SJCRH30 (cell line): ENCODE data around the gene DGKQ. TPM values are rescaled to one million over a fixed set of nuclear protein-coding genes. Genes with fewer than 3 reads are reported as not detected.

Experiments
- DNase-seq, 2 experiments: peaks; one replicate each; pipeline ENCODE4 v3.0.0-alpha.2; 2015 to 2020
- H3K27ac ChIP-seq: fragments of 250-450 bp; sonication (Bioruptor Pico); 2 replicates; pipeline ENCODE4 v1.5.1; 2020; ENCODE audit warnings: mild to moderate bottlenecking, moderate library complexity
- H3K27me3 ChIP-seq: fragments of 250-450 bp; sonication (Bioruptor Pico); 2 replicates; pipeline ENCODE4 v1.5.1; 2020; ENCODE audit warnings: mild to moderate bottlenecking, moderate library complexity
- H3K36me3 ChIP-seq: fragments of 250-450 bp; sonication (Bioruptor Pico); 2 replicates; pipeline ENCODE4 v1.5.1; 2020; ENCODE audit warnings: mild to moderate bottlenecking, moderate library complexity
- H3K4me1 ChIP-seq: fragments of 250-450 bp; sonication (Bioruptor Pico); 2 replicates; pipeline ENCODE4 v1.5.1; 2020; ENCODE audit warnings: mild to moderate bottlenecking, moderate library complexity
- H3K4me3 ChIP-seq: fragments of 250-450 bp; sonication (Bioruptor Pico); 2 replicates; pipeline ENCODE4 v1.5.1; 2020; ENCODE audit warnings: mild to moderate bottlenecking, moderate library complexity
- H3K9me3 ChIP-seq: fragments of 250-450 bp; sonication (Bioruptor Pico); replicated peaks from 2 replicates; pipeline ENCODE4 v1.5.1; 2020; ENCODE audit warnings: mild to moderate bottlenecking, moderate library complexity
- total RNA-seq: library from RNA; depleted of rRNA; stranded (reverse); fragments of >200 nt; shearing (Covaris generic); gene quantifications from 2 replicates; pipeline ENCODE4 v1.2.3, GENCODE V29; 2014; rRNA removed

The DGKQ gene
- 2.4 and 2.8 TPM in 2 replicates for total RNA-seq

DNA sequence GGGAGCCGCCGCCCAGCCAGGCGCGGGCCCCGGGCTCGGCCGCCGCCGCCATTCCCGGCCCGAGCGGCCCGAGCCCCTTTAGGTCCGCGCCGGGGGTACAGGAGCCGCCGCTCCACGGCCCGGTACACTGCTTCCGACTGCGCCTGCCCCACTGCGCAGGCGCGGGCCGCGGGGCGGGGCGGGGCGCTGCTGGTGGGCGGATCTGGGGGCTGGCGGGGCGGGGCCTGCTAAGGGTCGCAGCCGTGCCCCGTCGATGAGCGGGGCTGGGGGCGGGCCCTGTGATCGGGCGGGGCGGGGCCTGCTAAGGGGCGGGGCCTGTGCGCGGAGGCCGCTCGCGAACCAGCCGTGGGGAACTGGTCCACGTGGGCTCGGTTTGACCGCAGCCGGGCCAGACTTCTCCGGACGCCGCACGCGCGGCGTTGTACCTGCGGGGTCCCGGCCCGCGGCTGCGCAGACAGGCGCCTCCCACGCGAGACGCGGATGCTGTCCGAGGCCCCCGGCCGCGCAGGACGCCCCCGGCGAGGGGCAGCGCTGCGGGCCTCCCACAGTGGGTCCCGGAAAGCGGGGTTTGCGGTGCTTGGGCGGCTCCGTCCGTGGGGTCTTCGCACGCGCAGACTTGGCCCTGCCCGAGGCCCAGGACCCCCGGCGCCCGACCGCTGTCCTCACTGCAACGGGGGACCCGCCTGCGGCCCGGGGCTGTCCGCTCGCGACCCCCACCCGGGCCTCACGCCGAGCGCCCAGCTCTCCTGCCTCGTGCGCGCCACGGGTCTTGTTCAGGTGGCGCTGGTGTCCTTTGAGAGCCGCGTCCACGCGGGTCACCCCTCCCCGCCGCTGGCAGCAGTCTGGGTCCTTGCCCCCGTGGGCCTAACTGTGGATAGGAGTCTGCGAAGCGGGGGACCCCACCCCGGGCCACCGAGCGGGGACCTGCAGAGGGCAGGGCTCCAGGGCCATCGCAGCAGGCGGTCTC, at the start of gene DGKQ:
TSS of gene DGKQ (minus strand) at position 139 of the 967 bp plus-strand sequence. CDS start at position 52, 87 bp downstream.
- Histone ChIP-seq H3K4me3 (peak within 1 kb of the TSS; percentile 75), H3K36me3 (no peaks in the 10 kb centered on the region), H3K27me3 (no peaks in the 10 kb centered on the region), H3K9me3 (no peaks in the 10 kb centered on the region), H3K27ac (no peak within 1 kb of the TSS), H3K4me1 (no peaks in the 10 kb centered on the region)
- DNase-seq, result peak; percentile 54 to 71

DNA sequence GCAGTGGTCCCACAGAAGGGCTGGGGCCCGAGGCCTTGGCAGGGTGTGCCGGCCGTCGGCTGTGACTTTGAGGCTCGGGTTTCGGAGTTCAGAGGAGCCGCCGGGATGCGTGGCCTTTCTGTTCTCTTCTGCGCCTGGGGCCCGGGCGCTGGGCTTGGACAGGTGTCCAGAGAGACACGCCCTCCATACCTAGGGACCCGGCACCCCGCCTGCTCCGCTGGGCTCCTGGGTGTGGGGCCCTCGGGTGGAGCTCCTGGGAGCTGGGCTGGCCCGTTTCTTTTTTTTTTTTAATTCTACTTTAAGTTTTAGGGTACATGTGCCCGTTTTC, 49.3 kb upstream of the DGKQ start:
- Histone ChIP-seq H3K27me3 (no peaks in the 10 kb centered on the region), H3K36me3 (peaks cover 27% of the 10 kb centered on the region), H3K4me3 (no peak overlapping the region), H3K4me1 (peaks cover 41% of the 10 kb centered on the region), H3K9me3 (no peaks in the 10 kb centered on the region), H3K27ac (no peak overlapping the region)
- DNase-seq, result no peak

- Histone ChIP-seq H3K9me3 (no peaks in the 10 kb centered on the region), H3K36me3 (peaks cover 27% of the 10 kb centered on the region), H3K27me3 (no peaks in the 10 kb centered on the region), H3K4me1 (peaks cover 36% of the 10 kb centered on the region), H3K27ac (no peak overlapping the region), H3K4me3 (no peak overlapping the region)
- no peak for DNase-seq
Measured at GRCh38 chr4:1022051-1022738, 48.8 kb upstream of the DGKQ start.

DNA sequence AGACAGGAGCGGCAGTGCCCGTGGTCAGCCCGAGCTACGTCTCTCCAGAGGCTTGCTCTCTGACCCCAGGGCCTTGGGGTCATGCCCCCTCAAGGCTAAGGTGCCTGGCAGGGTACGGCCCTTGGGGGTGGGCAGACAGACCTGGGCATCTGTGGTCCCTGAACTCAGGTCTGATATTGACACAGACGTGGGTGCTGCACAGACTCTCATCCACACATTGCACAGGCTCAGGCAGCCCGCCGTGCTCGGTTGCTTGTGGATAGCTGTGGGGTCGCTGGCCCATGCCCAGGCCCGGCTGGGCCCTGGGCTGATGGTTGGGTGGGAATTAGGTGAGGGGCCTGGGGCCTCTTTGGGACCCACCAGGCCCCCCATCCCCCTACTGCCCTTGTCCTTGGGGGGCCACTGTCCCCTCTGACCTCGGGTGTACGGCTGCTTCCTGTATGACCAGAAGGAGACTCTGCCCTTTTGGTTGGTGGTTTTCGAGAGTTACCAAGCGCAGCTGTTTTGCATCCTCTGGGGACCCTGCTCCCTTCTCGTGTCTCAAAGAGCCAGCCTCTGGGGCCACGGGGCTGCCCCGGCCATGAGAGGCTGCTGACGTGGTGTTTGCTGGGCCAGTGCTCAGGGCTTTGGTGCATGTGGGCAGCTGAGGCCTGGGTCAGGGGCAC, 48.1 kb upstream of the DGKQ start:
- Histone ChIP-seq H3K4me3 (no peak overlapping the region), H3K4me1 (peaks cover 36% of the 10 kb centered on the region), H3K27ac (0 out of 2 replicates have a peak overlapping the region, but pooled peaks have one; percentile 3), H3K9me3 (no peaks in the 10 kb centered on the region), H3K36me3 (peaks cover 27% of the 10 kb centered on the region), H3K27me3 (no peaks in the 10 kb centered on the region)
- peak; percentile 62 to 72 for DNase-seq

- H3K4me1 ChIP-seq, result peaks cover 36% of the 10 kb centered on the region
- no peaks in the 10 kb centered on the region for H3K27me3 ChIP-seq
- peaks cover 16% of the 10 kb centered on the region for H3K36me3 ChIP-seq
- H3K4me3 ChIP-seq, result no peak overlapping the region
- no peaks in the 10 kb centered on the region for H3K9me3 ChIP-seq
- peak; percentile 71 to 80 for DNase-seq
- H3K27ac ChIP-seq, result peak overlapping the region; percentile 70
Measured at GRCh38 chr4:1019729-1020470, 46.5 kb upstream of the DGKQ start.

- Histone ChIP-seq H3K27ac (peak overlapping the region; percentile 70), H3K4me1 (peaks cover 36% of the 10 kb centered on the region), H3K36me3 (peaks cover 10% of the 10 kb centered on the region), H3K9me3 (no peaks in the 10 kb centered on the region), H3K27me3 (no peaks in the 10 kb centered on the region), H3K4me3 (no peak overlapping the region)
- DNase-seq, result peak; percentile 61 to 66
Measured at GRCh38 chr4:1019320-1019719, 46.0 kb upstream of the DGKQ start.

DNA sequence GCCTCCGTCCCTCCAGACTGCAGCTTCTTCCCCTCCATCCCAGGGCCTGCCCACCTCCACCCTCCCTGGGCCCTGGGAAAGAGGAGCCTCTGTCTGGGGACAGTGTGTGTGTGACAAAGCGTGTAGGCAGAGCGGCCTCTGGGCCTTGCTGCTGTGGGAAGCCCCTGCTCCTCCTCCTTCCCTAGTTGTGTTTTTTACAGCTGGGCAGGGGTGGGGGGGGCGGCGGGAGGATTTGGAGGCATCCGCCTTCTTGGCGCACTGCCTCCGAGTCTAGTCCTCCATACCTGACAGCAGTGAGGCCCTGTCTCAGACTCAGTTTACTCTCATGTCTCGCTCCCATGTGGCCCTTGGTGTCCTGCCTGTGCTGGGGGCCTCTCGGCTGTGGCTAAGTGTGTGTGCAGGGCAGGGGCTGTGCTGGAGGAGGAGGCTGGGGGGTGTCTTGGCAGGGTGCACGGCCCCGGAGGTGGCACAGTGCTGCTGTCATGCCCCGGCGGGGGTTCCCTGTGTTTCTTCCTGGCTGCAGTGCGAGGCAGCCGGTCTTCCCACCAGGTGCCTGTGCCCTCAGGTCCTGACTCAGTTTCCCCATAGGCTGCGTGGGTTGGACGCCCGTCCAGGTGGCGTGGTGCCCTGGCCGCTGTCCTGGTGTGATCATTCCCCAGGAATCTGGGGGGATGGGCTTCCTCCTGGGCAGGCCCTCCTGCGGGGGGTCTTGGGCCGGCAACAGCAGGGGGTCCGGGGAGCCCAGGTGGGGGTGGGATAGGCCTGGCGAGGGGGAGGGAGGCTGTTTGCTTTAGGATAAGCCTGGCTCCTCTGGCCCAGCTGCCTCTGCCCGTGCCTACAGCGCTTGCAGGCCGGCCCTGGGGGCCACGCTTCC, 45.0 kb upstream of the DGKQ start:
- Histone ChIP-seq H3K4me1 (peaks cover 36% of the 10 kb centered on the region), H3K9me3 (no peaks in the 10 kb centered on the region)

DNA sequence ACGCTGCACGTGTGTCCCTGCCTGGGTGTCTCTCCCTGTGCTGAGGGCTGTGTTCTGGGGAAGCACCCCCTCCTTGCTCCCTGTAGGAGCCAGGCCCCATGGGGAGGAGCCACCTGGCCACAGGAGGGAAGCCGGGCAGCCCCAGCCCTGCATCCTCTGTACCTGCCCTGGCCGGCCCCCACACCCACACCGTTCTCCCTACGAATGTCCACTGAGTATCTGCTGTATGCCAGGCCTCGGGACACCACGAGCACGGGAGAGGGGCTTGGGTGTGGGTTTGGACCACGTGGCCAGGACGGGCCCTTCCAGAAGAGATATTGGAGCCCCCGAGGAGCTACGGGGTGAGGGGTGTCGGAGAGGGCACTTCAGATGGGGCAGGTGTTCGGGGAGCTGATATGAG, 44.3 kb upstream of the DGKQ start:
- Histone ChIP-seq H3K4me1 (peaks cover 36% of the 10 kb centered on the region), H3K9me3 (no peaks in the 10 kb centered on the region), H3K27ac (no peak overlapping the region), H3K27me3 (no peaks in the 10 kb centered on the region), H3K36me3 (peaks cover 15% of the 10 kb centered on the region), H3K4me3 (no peak overlapping the region)
- DNase-seq, result no peak

More for the DNA sequence above, 45.0 kb upstream of the DGKQ start:
- DNase-seq, result no peak
- peak overlapping the region; percentile 70 for H3K27ac ChIP-seq
- no peaks in the 10 kb centered on the region for H3K27me3 ChIP-seq
- no peak overlapping the region for H3K4me3 ChIP-seq
- H3K36me3 ChIP-seq, result peaks cover 13% of the 10 kb centered on the region

DNA sequence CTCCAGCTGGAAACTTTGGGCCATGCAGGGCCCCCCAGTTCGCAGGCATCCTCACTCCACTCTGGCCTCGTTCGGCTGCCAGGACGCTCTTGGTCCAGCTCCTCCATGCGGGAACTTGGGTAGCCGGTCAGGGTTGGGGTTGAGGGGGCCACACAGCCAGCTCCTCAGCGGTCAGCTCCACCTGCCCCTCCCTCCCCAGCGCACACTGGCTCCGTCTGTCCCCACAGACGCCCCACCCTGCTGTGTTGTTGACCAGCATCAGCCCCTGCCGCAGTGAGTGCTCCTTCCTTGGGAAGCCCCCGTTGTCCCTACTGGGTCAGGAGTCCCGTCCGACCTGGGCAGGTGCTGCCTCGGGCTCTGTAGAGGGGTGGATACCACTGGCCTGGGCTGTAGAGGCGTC, 43.8 kb upstream of the DGKQ start:
- no peaks in the 10 kb centered on the region for H3K9me3 ChIP-seq
- peaks cover 33% of the 10 kb centered on the region for H3K4me1 ChIP-seq
- H3K4me3 ChIP-seq, result no peak overlapping the region
- no peak for DNase-seq
- peaks cover 13% of the 10 kb centered on the region; the same call in 1 of the 2 replicates for H3K36me3 ChIP-seq
- no peaks in the 10 kb centered on the region for H3K27me3 ChIP-seq
- H3K27ac ChIP-seq, result no peak overlapping the region

DNA sequence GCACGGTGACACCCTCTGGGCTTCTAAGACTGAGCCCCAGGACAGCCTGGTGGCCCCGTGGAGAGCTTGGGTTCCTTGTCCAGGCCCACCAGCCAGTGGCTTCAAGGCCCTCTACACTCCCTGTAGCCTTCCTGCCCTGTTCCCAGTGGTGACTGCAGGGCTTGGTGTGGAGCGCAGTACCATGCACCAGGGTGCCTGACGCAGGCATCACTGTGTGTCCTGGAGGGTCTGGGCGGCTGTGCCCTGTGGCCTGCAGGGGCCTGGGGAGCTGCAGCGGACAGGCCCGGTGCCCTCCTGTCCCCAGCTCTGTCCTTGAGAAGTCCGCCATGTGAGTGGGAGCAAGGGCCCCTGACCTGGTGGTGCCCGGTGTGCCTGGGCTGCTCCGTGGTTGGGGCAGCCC, 42.4 kb upstream of the DGKQ start:
- peaks cover under 1% of the 10 kb centered on the region; the same call in 1 of the 2 replicates for H3K27me3 ChIP-seq
- peaks cover 13% of the 10 kb centered on the region; the same call in 1 of the 2 replicates for H3K36me3 ChIP-seq
- DNase-seq, result no peak
- H3K4me3 ChIP-seq, result no peak overlapping the region
- no peak overlapping the region for H3K27ac ChIP-seq
- H3K4me1 ChIP-seq, result peaks cover 26% of the 10 kb centered on the region
- H3K9me3 ChIP-seq, result no peaks in the 10 kb centered on the region

- no peak overlapping the region for H3K27ac ChIP-seq
- peaks cover 30% of the 10 kb centered on the region for H3K4me1 ChIP-seq
- H3K9me3 ChIP-seq, result no peaks in the 10 kb centered on the region
- no peak overlapping the region for H3K4me3 ChIP-seq
- no peak for DNase-seq
- H3K27me3 ChIP-seq, result peaks cover 6% of the 10 kb centered on the region; the same call in 1 of the 2 replicates
- peaks cover 13% of the 10 kb centered on the region; the same call in 1 of the 2 replicates for H3K36me3 ChIP-seq
Measured at GRCh38 chr4:1015179-1015578, 41.8 kb upstream of the DGKQ start.

DNA sequence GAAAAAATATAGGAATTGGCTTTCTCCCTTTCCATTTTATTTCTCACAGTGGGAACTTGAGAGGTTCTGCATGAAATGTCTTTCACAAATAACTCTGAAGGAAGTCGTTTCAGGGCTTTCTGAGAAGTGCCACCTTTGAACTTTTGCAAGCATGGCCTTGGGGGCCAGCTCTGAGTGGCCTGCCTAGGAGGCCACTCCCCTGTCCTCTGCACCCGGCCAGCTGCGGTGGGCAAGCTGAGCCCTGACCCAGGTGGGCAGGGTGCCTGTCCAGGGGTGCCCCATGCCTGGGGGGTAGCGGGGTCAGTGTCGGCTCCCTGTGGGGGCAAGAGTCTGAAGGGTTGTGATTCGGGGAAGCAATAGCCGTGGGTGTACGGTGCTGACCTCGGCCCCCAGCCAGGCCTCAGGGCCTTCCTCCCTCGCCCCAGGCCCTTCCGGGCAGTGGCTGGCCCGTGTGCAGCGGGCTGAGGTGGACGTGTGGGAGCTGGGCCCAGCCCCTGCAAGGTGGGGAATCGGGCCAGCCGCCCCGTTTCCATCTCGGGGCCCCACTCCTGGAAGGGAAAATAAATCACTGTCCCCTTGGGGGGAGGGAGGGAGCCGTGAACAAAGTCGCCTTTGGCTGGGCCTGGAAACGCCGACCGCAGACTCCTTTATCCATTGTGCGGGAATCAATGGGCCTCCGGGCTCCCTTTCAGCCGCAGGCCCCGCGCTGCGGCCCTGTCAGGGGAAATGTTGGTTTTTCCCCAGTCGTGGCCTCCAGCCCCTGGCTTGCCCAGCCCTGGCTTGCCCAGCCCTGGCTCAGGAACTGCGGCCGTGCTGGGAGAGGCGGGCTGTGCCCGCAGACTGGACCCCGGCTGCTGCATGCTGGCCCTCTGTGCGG, 41.2 kb upstream of the DGKQ start:
- Histone ChIP-seq H3K4me1 (peaks cover 29% of the 10 kb centered on the region), H3K27me3 (peaks cover 6% of the 10 kb centered on the region; the same call in 1 of the 2 replicates), H3K27ac (no peak overlapping the region), H3K9me3 (no peaks in the 10 kb centered on the region), H3K4me3 (no peak overlapping the region), H3K36me3 (peaks cover 13% of the 10 kb centered on the region; the same call in 1 of the 2 replicates)
- no peak for DNase-seq
